Measurements from ENCODE around the gene DCTN4.

Gene DCTN4

GRCh38 chr5:150764530-150764929 lies 5.7 kb upstream of the DCTN4 start:
- no peak for DNase-seq
- H3K27ac ChIP-seq (ENCODE audit: insufficient read depth, low read length, poor library complexity, severe bottlenecking) = no peak overlapping the region
- no peak overlapping the region for H3K4me3 ChIP-seq (ENCODE audit: insufficient read depth, low read depth, low read length, poor library complexity, severe bottlenecking)
- H3K27me3 ChIP-seq (replicated peaks; ENCODE audit: control insufficient read depth, insufficient read depth, low read length, poor library complexity, severe bottlenecking) = no peaks in the 10 kb centered on the region
- H3K4me1 ChIP-seq (ENCODE audit: control insufficient read depth, insufficient read depth, low read length, poor library complexity, severe bottlenecking) = no peaks in the 10 kb centered on the region
- H3K36me3 ChIP-seq (ENCODE audit: control insufficient read depth, insufficient read depth, low read length) = no peaks in the 10 kb centered on the region
- no peaks in the 10 kb centered on the region for H3K9me3 ChIP-seq (ENCODE audit: control insufficient read depth, low read length)

- Histone ChIP-seq H3K9me3 (ENCODE audit: control insufficient read depth, low read length) (no peaks in the 10 kb centered on the region), H3K27ac (ENCODE audit: insufficient read depth, low read length, poor library complexity, severe bottlenecking) (no peak overlapping the region), H3K36me3 (ENCODE audit: control insufficient read depth, insufficient read depth, low read length) (no peaks in the 10 kb centered on the region), H3K4me1 (ENCODE audit: control insufficient read depth, insufficient read depth, low read length, poor library complexity, severe bottlenecking) (no peaks in the 10 kb centered on the region), H3K4me3 (ENCODE audit: insufficient read depth, low read depth, low read length, poor library complexity, severe bottlenecking) (no peak overlapping the region), H3K27me3 (replicated peaks; ENCODE audit: control insufficient read depth, insufficient read depth, low read length, poor library complexity, severe bottlenecking) (no peaks in the 10 kb centered on the region)
- DNase-seq = no peak
Measured at GRCh38 chr5:150763023-150763769, 4.4 kb upstream of the DCTN4 start.

GRCh38 chr5:150762211-150762610 lies 3.4 kb upstream of the DCTN4 start:
- H3K4me3 ChIP-seq (ENCODE audit: insufficient read depth, low read depth, low read length, poor library complexity, severe bottlenecking) = no peak overlapping the region
- no peak for DNase-seq
- H3K4me1 ChIP-seq (ENCODE audit: control insufficient read depth, insufficient read depth, low read length, poor library complexity, severe bottlenecking) = peaks cover 5% of the 10 kb centered on the region
- H3K36me3 ChIP-seq (ENCODE audit: control insufficient read depth, insufficient read depth, low read length) = no peaks in the 10 kb centered on the region
- H3K9me3 ChIP-seq (ENCODE audit: control insufficient read depth, low read length) = no peaks in the 10 kb centered on the region
- no peak overlapping the region for H3K27ac ChIP-seq (ENCODE audit: insufficient read depth, low read length, poor library complexity, severe bottlenecking)
- H3K27me3 ChIP-seq (replicated peaks; ENCODE audit: control insufficient read depth, insufficient read depth, low read length, poor library complexity, severe bottlenecking) = no peaks in the 10 kb centered on the region

- DNase-seq = no peak
- H3K27ac ChIP-seq (ENCODE audit: insufficient read depth, low read length, poor library complexity, severe bottlenecking) = peak overlapping the region; percentile 94
- H3K4me3 ChIP-seq (ENCODE audit: insufficient read depth, low read depth, low read length, poor library complexity, severe bottlenecking) = peak overlapping the region; percentile 82
- no peaks in the 10 kb centered on the region for H3K9me3 ChIP-seq (ENCODE audit: control insufficient read depth, low read length)
- peaks cover 5% of the 10 kb centered on the region for H3K4me1 ChIP-seq (ENCODE audit: control insufficient read depth, insufficient read depth, low read length, poor library complexity, severe bottlenecking)
- H3K27me3 ChIP-seq (replicated peaks; ENCODE audit: control insufficient read depth, insufficient read depth, low read length, poor library complexity, severe bottlenecking) = no peaks in the 10 kb centered on the region
- H3K36me3 ChIP-seq (ENCODE audit: control insufficient read depth, insufficient read depth, low read length) = peaks cover 12% of the 10 kb centered on the region
Measured at GRCh38 chr5:150759334-150759583, 442 bp upstream of the DCTN4 start.

GRCh38 chr5:150758203-150758530 lies 650 bp downstream of the DCTN4 start:
- Histone ChIP-seq H3K27me3 (replicated peaks; ENCODE audit: control insufficient read depth, insufficient read depth, low read length, poor library complexity, severe bottlenecking) (no peaks in the 10 kb centered on the region), H3K27ac (ENCODE audit: insufficient read depth, low read length, poor library complexity, severe bottlenecking) (peak overlapping the region; percentile 94), H3K4me1 (ENCODE audit: control insufficient read depth, insufficient read depth, low read length, poor library complexity, severe bottlenecking) (peaks cover 5% of the 10 kb centered on the region), H3K9me3 (ENCODE audit: control insufficient read depth, low read length) (no peaks in the 10 kb centered on the region), H3K36me3 (ENCODE audit: control insufficient read depth, insufficient read depth, low read length) (peaks cover 23% of the 10 kb centered on the region), H3K4me3 (ENCODE audit: insufficient read depth, low read depth, low read length, poor library complexity, severe bottlenecking) (peak overlapping the region; percentile 82)
- no peak for DNase-seq

GRCh38 chr5:150757087-150757649 lies 1.6 kb downstream of the DCTN4 start:
- no peak for DNase-seq
- H3K27me3 ChIP-seq (replicated peaks; ENCODE audit: control insufficient read depth, insufficient read depth, low read length, poor library complexity, severe bottlenecking) = no peaks in the 10 kb centered on the region
- no peak overlapping the region for H3K4me3 ChIP-seq (ENCODE audit: insufficient read depth, low read depth, low read length, poor library complexity, severe bottlenecking)
- peaks cover 5% of the 10 kb centered on the region for H3K4me1 ChIP-seq (ENCODE audit: control insufficient read depth, insufficient read depth, low read length, poor library complexity, severe bottlenecking)
- no peaks in the 10 kb centered on the region for H3K9me3 ChIP-seq (ENCODE audit: control insufficient read depth, low read length)
- H3K27ac ChIP-seq (ENCODE audit: insufficient read depth, low read length, poor library complexity, severe bottlenecking) = no peak overlapping the region
- H3K36me3 ChIP-seq (ENCODE audit: control insufficient read depth, insufficient read depth, low read length) = peaks cover 32% of the 10 kb centered on the region

- no peaks in the 10 kb centered on the region for H3K27me3 ChIP-seq (replicated peaks; ENCODE audit: control insufficient read depth, insufficient read depth, low read length, poor library complexity, severe bottlenecking)
- H3K4me1 ChIP-seq (ENCODE audit: control insufficient read depth, insufficient read depth, low read length, poor library complexity, severe bottlenecking) = peaks cover 5% of the 10 kb centered on the region
- H3K27ac ChIP-seq (ENCODE audit: insufficient read depth, low read length, poor library complexity, severe bottlenecking) = no peak overlapping the region
- no peak overlapping the region for H3K4me3 ChIP-seq (ENCODE audit: insufficient read depth, low read depth, low read length, poor library complexity, severe bottlenecking)
- H3K36me3 ChIP-seq (ENCODE audit: control insufficient read depth, insufficient read depth, low read length) = peaks cover 33% of the 10 kb centered on the region
- DNase-seq = no peak
- H3K9me3 ChIP-seq (ENCODE audit: control insufficient read depth, low read length) = no peaks in the 10 kb centered on the region
Measured at GRCh38 chr5:150753863-150754262, 5.0 kb downstream of the DCTN4 start.

GRCh38 chr5:150753463-150753862 lies 5.4 kb downstream of the DCTN4 start:
- Histone ChIP-seq H3K9me3 (ENCODE audit: control insufficient read depth, low read length) (no peaks in the 10 kb centered on the region), H3K4me1 (ENCODE audit: control insufficient read depth, insufficient read depth, low read length, poor library complexity, severe bottlenecking) (peaks cover 5% of the 10 kb centered on the region), H3K27ac (ENCODE audit: insufficient read depth, low read length, poor library complexity, severe bottlenecking) (no peak overlapping the region), H3K27me3 (replicated peaks; ENCODE audit: control insufficient read depth, insufficient read depth, low read length, poor library complexity, severe bottlenecking) (no peaks in the 10 kb centered on the region), H3K4me3 (ENCODE audit: insufficient read depth, low read depth, low read length, poor library complexity, severe bottlenecking) (no peak overlapping the region), H3K36me3 (ENCODE audit: control insufficient read depth, insufficient read depth, low read length) (peaks cover 33% of the 10 kb centered on the region)
- DNase-seq = no peak

GRCh38 chr5:150751096-150751891 lies 7.5 kb downstream of the DCTN4 start:
- DNase-seq = no peak
- Histone ChIP-seq H3K36me3 (ENCODE audit: control insufficient read depth, insufficient read depth, low read length) (peaks cover 33% of the 10 kb centered on the region), H3K27me3 (replicated peaks; ENCODE audit: control insufficient read depth, insufficient read depth, low read length, poor library complexity, severe bottlenecking) (no peaks in the 10 kb centered on the region), H3K9me3 (ENCODE audit: control insufficient read depth, low read length) (no peaks in the 10 kb centered on the region), H3K4me3 (ENCODE audit: insufficient read depth, low read depth, low read length, poor library complexity, severe bottlenecking) (no peak overlapping the region), H3K27ac (ENCODE audit: insufficient read depth, low read length, poor library complexity, severe bottlenecking) (no peak overlapping the region), H3K4me1 (ENCODE audit: control insufficient read depth, insufficient read depth, low read length, poor library complexity, severe bottlenecking) (no peaks in the 10 kb centered on the region)

GRCh38 chr5:150750469-150750868 lies 8.3 kb downstream of the DCTN4 start:
- Histone ChIP-seq H3K9me3 (ENCODE audit: control insufficient read depth, low read length) (no peaks in the 10 kb centered on the region), H3K27ac (ENCODE audit: insufficient read depth, low read length, poor library complexity, severe bottlenecking) (no peak overlapping the region), H3K36me3 (ENCODE audit: control insufficient read depth, insufficient read depth, low read length) (peaks cover 30% of the 10 kb centered on the region), H3K4me3 (ENCODE audit: insufficient read depth, low read depth, low read length, poor library complexity, severe bottlenecking) (no peak overlapping the region), H3K4me1 (ENCODE audit: control insufficient read depth, insufficient read depth, low read length, poor library complexity, severe bottlenecking) (no peaks in the 10 kb centered on the region), H3K27me3 (replicated peaks; ENCODE audit: control insufficient read depth, insufficient read depth, low read length, poor library complexity, severe bottlenecking) (no peaks in the 10 kb centered on the region)
- no peak for DNase-seq
